Stimulated activated CD4-positive, alpha-beta T cell treated with anti-CD3 and anti-CD28 coated beads, TNF-alpha, amount 100 ng/mL, for 1 hour (primary cell): ENCODE results near the gene CXCR5.

ENCODE experiments used
- DNase-seq, 3 donors: peaks; one replicate each; pipeline ENCODE4 v3.0.0-alpha.2; 2020; ENCODE audit warnings: low read depth in 3 of 3, low spot score in 1 of 3

CXCR5 gene

DNA sequence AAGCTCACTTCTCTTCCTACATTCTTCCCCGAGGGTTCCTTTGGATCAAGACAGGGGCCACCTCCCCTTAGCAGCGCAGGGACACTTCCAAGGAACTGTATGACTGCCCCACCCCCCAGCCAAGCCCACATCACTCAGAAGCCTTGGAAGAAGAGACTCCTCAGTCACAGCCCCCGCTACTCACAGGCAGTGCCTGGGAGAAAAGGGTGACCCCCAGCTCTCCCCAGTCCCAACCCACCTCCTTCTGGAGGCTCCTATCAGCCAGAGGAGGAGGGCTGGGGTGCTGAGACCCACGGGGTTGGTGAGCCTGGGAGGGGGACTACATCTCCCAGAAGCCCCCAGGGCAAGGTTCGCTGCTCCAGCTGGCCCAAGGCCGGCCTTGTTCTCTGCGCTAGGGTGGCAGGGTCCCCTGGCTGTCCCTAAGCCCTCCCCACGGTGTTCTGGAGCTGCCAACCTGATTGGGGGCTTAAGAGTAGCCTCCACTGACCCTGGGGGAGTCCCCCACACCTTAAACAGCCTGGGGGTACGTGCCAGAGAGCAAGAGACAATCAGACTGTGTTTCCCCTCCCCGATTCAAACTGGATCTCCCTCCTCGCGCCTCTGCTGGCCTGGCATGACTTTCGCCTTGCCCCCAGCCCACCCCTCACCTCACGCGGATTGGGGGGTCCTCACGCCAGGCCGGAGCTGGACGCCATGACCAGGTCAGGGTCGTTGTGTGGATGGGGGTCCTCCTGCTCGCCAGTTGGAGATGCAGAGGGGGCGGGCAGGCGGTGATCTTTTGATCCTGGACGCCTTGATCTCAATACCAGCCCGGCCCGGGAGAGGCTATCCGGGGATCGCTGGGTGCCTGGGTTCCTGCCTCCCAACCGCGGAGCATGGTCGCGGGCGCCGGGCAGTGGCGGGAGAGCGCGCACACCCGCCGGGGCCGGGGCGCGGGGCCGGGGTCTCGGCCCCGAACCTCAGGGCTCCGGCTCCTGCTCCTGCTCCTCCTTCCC, 41.2 kb downstream of the CXCR5 start:
- no peak for DNase-seq

- DNase-seq: no peak
Observed at GRCh38 chr11:118927554-118928100, 43.9 kb downstream of the CXCR5 start.

DNA sequence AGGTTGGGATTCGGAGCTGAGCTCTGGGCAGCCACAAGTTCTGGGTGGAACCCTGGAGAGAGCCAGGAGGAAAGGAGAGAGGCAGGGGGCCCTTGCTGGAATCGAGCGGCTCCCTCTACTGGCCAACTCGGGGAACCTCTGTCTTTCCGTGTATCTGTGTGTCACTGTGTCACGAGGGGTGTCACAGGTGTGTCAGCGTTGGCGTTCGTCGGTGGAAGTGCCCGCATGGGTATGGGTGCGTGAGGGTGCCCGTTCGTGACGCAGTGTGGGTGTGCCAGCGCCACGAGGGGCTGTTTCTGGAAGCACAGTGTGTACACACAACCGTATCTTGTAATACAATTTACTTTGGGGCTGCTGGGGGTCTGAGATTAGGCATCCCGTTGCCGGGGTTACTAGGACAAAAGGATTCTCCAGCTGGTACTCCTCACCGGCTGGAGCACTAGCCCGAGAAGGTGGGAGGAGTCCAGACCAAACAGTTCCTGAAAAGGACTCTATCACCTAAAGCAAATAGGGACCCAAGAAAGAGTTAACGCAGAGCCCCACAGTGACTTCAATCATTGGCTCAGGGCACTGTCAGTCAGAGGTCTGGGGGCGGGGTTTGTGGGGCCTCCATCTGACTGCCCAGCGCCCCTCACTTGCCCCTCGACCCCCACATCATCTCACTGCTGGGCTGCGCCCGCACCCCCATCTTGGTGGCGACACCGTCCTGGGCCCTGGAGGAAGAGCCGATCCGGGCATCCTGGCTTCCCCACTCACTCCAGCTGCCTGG, 44.6 kb downstream of the CXCR5 start:
- DNase-seq: peak; percentile 83 to 93 (median 87)

DNA sequence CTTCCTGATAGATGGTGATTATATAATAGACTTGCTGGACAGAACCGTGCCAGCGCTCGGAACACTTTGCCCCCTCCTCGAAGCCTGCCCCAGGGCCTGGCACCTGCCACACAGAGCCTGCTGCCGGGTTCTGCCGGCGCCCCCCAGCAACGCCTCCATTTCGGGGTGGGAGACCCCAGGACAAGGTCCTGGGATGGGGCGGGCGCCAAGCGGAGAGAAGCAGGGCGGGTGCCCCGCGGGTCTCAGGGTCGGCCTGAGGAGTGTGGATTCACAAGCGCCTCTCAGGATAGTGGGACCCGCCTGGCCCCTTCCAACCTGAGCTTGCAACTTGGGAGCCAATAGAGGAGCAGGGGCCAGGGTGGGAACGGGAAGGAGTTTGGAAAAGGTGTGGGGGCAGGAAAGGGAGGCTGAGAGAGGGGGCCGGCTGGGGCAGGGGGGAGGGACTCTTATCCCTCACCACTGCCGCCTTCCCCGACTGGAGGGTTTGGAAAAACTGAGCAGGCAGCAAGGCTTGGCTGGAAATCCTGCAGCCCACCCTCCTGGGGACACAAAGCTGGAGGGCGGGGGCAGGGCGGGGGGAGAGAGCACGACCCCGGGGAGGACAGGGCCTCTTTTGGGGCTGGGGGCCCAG, 45.3 kb downstream of the CXCR5 start:
- DNase-seq: no peak

- DNase-seq: peak in 1 of 3 donors; percentile 59
Observed at GRCh38 chr11:118929501-118930093, 45.9 kb downstream of the CXCR5 start.

- DNase-seq: peak in 2 of 3 donors; percentile 73 to 85
Observed at GRCh38 chr11:118930094-118930712, 46.5 kb downstream of the CXCR5 start.

DNA sequence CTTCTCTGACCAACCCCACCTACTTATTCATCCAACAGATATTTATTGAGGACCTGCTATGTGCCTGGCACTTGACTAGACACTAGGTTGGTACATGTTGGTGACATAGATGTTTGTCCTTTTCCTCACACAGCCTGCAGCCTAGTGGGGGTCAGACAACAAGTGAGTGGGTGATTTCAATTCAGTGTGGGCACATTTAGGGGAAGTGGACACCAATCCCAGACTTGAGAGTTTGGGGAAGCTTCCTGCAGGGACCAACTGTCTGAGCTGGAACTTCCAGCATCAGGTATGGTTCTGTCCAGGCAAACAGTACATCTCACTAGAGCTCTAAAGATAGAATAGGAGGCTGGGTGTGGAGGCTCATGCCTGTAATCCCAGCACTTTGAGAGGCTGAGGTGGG, 47.9 kb downstream of the CXCR5 start:
- DNase-seq: no peak

GRCh38 chr11:118933486-118933885, 49.8 kb downstream of the CXCR5 start:
- DNase-seq: no peak

GRCh38 chr11:118935376-118935775, 51.7 kb downstream of the CXCR5 start:
- DNase-seq: no peak

- DNase-seq: no peak
Observed at GRCh38 chr11:118938491-118939403, 55.1 kb downstream of the CXCR5 start.

GRCh38 chr11:118939404-118939915, 55.8 kb downstream of the CXCR5 start:
- no peak for DNase-seq

DNA sequence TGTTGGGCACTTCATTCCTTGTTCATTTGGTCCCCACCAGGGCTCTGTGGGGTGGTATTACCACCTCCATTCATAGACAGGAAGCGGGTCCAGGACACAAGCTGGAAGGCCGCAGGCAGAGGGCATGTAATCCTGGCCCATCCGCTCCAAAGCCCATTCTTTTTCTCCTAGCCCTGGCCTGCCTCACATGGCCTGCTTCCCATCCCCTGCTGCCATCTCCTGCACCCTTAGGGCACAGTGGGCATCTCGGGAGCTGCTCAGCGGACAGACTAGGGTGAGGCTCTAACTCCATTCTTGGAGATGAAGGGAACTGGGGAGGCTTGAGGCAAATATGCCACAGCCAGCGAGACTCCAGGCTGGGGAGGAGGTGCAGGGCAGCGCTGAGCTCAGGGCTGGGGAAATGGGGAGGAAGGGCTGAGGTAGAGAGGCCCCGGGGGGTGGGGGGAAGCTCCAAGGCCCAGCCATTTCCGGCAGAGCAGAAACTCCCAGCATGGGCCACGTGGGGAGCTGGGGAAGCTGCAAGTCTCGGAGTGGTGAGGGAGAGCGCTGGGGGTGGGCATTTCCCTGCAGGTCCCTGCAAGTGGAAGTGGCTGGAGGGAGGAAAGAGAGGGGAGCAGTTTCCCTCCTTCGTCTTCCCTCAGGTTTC, 56.4 kb downstream of the CXCR5 start:
- no peak for DNase-seq

- no peak for DNase-seq
Observed at GRCh38 chr11:118947091-118947490, 63.4 kb downstream of the CXCR5 start.
